ENCODE measurements around the gene ACIN1.

The ACIN1 gene

GRCh38 chr14:23078692-23079116 is 16.2 kb downstream of the ACIN1 start:
- no peak for DNase-seq (ENCODE audit: low spot score)

GRCh38 chr14:23077962-23078361 is 17.0 kb downstream of the ACIN1 start:
- no peak for DNase-seq (ENCODE audit: low spot score)

DNA sequence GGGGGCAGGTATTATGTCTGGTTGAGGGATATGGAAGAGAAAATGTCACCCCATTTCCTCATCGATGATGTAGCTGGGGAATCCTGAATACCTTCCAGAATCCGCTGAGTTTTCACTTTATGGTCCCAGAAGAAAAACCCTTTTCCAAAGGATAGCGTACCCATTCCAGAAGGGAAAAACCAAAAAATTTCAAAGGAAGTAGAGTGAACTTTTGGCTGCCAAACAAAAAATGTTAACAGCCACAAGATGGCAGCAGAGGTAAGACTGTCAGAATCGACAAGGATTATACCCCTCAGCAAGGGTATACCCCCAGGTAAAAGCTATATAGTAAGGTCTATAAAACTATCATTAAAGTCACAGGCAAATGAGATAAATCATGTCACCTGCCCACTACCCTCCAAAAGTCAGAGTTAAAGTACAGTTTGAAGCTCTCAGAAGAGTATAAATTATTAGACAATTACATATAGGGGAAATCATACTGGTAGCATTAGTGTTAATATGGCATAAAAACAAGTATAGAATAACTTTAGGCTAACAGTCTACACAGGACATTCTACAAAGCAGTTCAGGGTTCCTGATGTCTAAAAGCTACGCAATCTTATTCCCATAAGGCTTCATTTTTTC is 18.0 kb downstream of the ACIN1 start:
- no peak for DNase-seq (ENCODE audit: low spot score)

DNA sequence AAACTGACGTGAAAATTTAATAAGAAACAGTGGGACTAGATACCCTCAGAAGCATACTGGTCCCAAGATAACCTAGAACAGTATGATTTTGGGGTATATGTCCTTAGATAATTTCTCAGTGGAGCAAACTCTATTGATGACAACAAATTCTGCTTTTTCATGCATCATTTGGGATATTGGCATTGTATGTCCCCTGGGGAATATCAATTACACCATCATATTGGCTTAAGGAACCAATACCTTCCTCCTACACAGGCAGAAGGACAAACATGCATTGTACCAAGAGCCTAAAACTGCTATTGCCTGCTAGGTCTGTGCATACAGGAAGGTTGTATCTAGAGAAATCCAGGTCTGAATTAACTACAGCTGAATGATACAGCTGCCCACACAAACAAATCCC is 20.0 kb downstream of the ACIN1 start:
- no peak for DNase-seq (ENCODE audit: low spot score)

DNA sequence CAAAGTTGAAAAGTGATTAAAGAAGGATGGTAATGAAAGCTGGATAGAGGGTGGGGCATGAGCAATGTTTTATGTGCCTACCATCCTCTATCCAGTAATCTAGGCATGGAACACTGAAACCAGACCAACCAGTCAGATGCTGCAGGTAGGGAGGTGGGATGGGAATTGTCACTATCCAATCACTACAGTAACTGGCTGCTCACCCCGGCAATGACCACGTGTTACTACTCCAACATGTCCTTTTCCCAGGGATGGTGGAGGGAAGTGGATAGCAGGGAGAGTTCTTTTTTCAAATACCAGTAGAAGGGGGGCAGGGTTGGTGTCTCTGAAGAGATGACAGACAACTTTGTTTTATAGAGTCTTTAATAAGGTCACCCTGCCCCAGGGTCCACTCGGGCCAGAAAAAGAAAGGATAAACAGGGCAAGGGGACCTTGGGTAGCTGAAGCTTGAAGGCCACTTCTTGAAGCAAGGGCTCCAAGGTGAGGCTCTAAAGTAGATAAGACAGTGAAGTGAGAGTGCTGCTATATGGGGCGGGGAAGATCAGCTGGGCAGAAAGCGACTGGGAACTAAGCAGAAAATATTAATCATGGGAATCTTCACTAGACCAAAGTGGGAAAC is 22.9 kb downstream of the ACIN1 start:
- peak; percentile 49 for DNase-seq (ENCODE audit: low spot score)

DNA sequence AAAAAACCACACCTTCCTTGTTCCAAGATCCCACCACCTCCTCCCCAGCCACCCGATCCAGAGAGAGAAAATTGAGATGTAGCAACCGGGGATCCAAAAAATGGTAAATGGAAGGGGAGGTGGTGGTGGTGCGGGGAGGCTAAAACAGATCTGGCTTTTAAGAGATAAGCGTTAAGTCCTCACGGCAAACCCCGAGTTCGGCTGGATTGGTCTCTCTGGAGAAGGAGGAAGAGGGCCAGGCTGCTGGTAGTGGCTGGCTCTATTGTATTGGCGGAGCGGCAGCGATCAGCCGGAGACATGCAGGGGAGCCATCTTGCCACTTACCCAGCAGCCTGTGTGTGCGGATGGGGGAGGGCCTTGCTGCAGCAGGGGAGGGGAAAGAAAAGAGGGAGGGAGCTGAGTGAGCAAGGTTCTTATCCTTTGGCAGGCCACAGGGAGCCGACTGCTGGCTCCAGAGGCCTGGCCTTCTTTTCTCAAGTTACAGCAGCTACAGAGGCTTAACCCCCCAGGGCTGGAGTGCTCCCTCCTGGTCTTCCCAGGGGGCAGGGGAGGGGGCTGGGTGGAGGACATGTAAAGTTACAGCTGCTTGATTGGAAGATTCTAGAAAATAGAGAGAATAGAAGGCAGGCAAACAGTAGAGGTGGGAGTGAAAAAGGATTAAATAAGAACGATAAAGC is 23.6 kb downstream of the ACIN1 start:
- DNase-seq (ENCODE audit: low spot score) = peak; percentile 89

DNA sequence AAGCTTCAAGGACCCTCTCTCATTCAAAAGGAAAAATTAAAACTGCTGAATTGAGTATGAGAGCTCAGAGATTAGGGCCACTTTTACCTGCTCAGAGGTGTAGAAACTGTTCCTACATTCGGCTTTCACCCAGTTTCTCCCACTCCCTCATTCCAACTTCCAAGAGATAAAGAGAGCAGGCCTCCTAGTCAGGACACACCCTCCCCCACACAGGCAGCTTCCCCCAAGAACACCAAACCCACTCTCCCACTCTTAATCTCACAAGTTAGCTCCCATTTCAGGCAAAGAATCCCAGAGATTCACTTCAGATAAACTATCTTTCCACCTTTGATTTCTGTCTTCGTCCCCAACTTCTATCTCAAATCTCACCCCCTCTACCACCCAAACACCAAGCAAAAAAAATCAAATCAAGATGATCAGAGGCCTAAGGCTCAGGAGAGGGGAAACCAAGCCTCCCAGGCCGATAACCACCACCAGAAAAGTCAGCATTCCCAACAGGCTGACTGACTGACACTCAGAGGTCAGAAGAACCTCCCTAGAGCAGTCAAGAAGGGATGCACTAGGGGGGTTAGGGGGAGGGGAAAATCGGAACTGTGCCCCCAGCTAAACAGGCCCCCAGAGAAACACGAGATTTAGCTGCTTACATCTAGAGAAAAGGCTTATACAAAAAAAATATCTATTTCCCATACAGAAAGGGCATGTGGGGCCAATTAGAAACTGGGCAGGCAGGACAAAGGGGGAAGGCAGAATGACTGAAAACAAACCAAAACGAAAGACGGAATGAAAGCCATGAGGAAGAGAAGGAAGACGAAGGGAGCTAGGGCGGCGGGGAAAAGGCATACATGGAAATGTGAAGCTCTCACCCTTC is 24.4 kb downstream of the ACIN1 start:
- no peak for DNase-seq (ENCODE audit: low spot score)

GRCh38 chr14:23069413-23069806 is 25.5 kb downstream of the ACIN1 start:
- DNase-seq (ENCODE audit: low spot score) = no peak

GRCh38 chr14:23068789-23069412 is 26.0 kb downstream of the ACIN1 start:
- DNase-seq (ENCODE audit: low spot score) = peak; percentile 86

GRCh38 chr14:23067847-23068788 is 26.8 kb downstream of the ACIN1 start:
- peak; percentile 43 for DNase-seq (ENCODE audit: low spot score)

GRCh38 chr14:23066855-23067744 is 27.8 kb downstream of the ACIN1 start:
- peak; percentile 37 for DNase-seq (ENCODE audit: low spot score)

- DNase-seq (ENCODE audit: low spot score) = peak; percentile 29
Measured at GRCh38 chr14:23066368-23066767, 28.6 kb downstream of the ACIN1 start.

DNA sequence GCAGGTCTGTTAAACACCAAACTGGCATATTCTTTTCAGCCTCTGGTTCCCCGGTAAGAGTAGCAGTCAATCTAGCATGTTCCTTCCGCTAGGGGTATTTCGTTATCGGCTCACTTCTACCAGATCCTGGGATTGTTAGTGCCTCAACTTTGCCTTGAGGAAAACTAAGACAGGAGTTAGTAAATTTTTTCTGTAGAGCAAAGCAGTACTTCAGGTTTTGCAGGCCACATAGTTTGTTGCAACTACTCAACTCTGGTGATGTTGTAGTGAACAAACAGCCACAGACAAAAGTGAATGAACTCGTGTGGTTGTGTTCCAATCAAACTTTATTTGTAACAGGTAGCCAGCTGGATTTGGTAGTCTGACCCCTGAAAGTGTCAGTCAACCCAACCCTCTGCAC is 31.3 kb downstream of the ACIN1 start:
- DNase-seq (ENCODE audit: low spot score) = peak; percentile 6

GRCh38 chr14:23062002-23062401 is 32.9 kb downstream of the ACIN1 start:
- no peak for DNase-seq (ENCODE audit: low spot score)

- no peak for DNase-seq (ENCODE audit: low spot score)
Measured at GRCh38 chr14:23060536-23061260, 34.2 kb downstream of the ACIN1 start.

GRCh38 chr14:23058654-23059504 is 36.1 kb downstream of the ACIN1 start:
- peak; percentile 49 for DNase-seq (ENCODE audit: low spot score)

DNA sequence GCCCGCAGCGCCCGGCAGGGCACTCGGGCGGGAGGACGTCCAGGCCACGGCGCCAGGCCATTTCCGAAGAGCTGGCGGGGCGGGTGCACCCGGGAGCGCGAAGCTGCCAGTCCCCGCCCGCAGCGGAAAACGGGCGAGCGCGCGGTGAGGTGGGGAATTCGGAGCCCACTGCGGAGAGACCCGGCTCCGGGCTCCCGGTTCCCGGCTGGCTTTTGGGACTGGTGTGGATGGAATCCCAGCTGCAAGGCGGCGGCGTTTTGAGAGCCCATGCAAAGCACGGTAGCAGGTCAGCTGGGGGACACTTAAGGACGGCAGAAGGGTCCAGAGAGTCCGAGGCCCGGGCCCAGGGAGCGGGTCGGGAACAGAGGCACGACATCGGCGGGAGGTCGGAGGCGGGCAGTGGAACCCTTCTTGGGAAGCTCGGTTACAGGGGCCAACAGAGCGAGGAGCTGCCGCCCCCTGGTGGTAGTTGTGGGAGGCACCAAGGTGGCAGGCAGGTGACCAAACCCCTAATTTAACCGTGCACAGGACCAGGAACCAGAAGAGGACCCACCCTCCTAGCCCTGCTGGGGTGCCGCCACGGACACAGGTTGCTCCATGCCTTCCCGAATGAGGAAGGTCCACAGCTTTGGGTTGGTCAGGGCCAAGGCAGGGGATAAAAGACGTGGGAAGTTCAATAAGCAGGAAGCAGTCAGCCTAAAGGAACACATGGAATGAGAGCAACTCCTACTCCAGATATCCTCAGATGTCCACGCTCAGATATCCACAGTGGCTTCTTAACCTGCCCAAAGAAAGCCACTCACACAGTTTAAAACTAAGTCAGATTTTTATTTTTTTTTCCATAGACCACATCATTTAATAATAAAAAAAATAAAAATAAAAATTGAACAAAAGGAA is 36.9 kb downstream of the ACIN1 start:
- peak; percentile 94 for DNase-seq (ENCODE audit: low spot score)
